GM13976 (cell line): ENCODE data around the gene C1QTNF9.
"Not testable (repeated sequence)": the region's sequence is repeated elsewhere in the genome, so short reads cannot be mapped to it uniquely, and the experiment has no call there.

ENCODE experiments used
- DNase-seq: peaks from one replicate; pipeline ENCODE4 v3.0.0; 2012; ENCODE audit warnings: low spot score
- in situ Hi-C: fragments of 300-500 bp; cut with MboI; formaldehyde crosslinking; loops from one replicate; pipeline ENCODE4 v1.12.0; 2022; ENCODE audit warnings: low sequenced_read_pairs, mixed read lengths, inconsistent platforms; ENCODE audit not compliant: unreplicated experiment
- TF ChIP-seq, protein P1 (sequence below): IDR thresholded peaks from 2 replicates; pipeline ENCODE4 v1.5.1; 2012; ENCODE audit warnings: borderline replicate concordance, mild to moderate bottlenecking; ENCODE audit not compliant: insufficient read depth; ENCODE audit errors: extremely low read depth, missing control alignments, control extremely low read depth

C1QTNF9 gene

DNA sequence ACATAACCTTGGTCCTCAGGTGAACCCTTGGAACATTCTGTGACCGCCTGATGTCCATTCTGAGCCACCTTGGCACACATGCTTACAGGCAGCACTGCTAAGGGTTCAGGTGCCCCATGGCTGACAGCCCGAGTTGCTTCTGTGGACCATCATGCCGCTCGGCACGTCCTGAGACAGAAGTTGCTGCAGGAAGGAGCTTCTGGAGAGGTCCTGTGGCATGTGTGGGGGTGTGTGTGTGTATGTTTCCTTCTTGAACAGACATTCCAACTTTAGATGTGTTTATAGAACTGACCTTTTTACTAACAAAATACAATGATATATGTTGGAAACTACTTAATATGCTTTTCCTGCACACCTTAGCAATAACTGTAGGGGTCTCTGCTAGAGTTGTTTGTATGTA lies 4.8 kb upstream of the C1QTNF9 start:
- in situ Hi-C loops = no loop called here
- TF ChIP-seq, protein P1, sequence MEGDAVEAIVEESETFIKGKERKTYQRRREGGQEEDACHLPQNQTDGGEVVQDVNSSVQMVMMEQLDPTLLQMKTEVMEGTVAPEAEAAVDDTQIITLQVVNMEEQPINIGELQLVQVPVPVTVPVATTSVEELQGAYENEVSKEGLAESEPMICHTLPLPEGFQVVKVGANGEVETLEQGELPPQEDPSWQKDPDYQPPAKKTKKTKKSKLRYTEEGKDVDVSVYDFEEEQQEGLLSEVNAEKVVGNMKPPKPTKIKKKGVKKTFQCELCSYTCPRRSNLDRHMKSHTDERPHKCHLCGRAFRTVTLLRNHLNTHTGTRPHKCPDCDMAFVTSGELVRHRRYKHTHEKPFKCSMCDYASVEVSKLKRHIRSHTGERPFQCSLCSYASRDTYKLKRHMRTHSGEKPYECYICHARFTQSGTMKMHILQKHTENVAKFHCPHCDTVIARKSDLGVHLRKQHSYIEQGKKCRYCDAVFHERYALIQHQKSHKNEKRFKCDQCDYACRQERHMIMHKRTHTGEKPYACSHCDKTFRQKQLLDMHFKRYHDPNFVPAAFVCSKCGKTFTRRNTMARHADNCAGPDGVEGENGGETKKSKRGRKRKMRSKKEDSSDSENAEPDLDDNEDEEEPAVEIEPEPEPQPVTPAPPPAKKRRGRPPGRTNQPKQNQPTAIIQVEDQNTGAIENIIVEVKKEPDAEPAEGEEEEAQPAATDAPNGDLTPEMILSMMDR = no peak
- no peak for DNase-seq

DNA sequence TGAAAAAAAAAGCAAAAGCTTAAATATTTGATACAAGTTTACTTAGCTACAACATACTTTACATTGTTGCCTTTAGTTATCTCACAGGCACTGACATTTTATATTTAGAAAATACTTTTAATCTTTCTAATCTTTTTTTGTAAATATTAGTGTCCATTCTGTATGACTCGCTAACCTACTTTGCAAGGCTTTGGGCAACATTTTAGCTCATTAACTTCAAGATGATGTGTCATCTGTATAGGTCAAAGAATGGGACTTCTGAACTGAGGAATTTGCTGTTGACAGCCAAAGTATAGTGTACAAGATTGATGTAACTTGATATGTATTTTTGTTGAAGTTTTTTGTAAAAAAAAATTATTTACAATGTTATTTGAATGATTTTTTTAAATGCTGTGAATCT lies 2.7 kb upstream of the C1QTNF9 start:
- DNase-seq = no peak
- TF ChIP-seq, protein P1 = no peak
- in situ Hi-C loops = no loop called here

DNA sequence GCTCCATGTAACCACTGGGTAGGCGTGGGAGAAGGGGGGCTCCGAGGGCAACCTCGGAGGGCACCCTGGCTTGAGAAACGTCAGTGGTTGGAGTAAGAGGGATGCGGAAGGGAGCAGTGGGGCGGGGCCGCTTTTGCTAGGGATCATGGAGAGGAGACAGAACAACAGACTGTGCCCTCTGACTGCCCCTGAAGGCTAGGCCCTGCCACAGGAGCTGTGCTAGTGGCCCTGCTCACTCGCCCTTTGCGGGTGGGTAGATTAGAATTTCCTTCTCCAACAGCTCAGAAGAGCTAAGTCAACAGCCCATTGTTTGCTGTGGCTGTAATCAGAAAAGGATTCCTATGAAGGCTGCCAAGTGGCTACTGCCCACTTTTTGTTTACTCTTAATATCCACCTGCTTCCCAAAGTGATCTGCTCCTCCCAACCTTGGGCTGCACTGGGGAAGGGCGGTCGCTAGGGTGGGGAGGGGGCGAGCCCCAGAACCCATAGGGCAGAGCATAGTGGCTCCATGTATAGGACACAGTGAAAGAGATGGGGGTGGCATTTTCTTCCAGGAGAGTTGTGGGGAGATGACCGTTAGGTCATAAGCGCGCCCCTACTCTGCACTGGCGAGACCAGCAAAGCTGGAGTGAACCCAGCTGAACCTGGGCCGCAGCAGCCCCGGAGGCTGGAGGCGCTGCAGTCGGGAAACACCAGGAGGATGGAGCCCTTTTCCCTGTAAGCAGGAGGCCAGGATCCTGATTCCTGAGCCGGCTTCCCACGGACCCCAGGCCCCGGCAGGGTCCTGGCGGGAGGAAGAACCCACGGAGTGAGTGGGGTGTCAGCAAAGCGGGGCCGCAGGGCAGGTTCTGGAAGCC lies 1.9 kb upstream of the C1QTNF9 start:
- in situ Hi-C loops = no loop called here
- TF ChIP-seq, protein P1 = no peak
- no peak for DNase-seq

DNA sequence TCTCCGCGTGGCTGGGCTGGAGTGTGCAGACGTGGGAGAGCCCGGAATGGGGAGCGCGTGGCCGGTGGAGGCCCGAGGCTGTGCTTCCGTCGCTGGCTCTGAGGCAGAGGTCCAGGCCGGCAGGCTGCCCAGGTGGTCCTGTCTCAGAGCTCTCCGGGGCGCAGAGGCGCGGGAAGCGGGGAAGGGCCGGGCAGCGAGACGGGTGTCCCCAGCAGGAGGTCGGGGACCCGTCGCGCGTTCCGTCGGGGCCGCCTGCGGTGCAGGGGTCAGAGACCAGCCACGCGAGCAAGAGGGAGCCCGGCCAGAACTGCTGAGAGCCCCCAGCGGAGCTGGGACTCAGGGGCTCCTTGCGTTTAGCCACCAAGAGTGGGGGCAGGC lies 1.3 kb upstream of the C1QTNF9 start:
- no peak for DNase-seq
- in situ Hi-C loops = no loop called here
- TF ChIP-seq, protein P1 = no peak

DNA sequence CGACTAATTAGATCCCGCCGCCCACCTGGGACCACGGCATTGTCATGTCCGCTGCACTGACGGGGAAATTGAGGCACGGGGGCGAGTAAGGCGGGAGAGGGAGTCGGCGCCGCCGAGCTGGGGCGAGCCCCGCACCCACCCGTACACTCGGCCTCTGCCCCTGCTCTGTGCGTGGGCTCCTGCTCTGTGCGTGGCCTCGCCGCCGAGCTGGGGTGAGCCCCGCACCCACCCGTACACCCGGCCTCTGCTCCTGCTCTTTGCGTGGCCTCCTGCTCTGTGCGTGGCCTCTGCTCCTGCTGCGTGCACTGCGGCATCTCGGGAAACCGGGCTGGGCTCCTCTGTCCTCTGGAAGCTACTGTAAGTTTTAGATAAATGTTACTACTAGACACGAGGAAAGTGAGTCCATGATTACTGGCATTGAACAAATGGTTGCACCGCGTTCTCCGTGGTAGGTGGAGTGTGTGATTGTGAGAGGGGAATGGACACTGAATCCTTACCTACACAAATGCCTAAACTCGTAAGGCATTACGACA lies 826 bp upstream of the C1QTNF9 start:
- in situ Hi-C loops = no loop called here
- TF ChIP-seq, protein P1 = no peak
- DNase-seq = no peak

DNA sequence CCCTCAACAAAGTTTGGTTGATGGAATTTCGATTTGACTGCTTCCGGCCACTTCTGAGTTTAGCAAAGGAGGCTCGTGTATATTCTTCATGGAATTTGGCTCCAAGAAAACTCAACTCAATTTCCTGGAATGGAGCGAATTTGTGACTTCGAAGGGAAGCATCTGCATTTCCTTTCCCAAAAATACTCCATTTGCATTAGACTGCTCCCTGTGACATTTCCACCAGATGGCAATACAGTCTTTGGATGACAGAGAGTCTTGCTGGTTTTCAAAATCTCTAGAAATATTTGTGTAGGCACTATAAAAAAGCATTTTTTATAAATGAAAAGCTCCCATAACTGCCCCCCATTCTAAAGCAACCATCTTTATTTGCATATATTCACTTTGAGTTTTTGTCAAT lies 4.1 kb downstream of the C1QTNF9 start:
- no peak for DNase-seq

DNA sequence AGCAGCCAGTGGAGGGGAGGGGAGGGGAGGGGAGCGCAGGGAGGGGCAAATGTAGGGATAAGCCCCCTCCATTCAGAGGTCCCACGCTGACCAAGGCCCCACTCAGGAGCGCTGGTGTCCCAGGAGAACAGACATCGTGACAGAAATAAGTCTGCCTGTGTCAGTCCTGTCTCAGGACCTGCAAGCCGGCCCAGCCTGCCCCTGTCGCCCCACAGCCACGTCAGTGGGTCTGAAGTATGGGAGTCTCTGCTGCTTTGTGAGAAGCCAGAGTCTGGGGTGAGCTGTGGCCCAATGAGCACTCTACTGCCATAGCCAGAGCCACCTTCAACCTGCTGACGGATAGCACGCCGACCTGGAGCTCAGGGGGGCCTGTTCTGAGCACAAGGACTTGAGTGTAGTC lies 8.5 kb downstream of the C1QTNF9 start:
- DNase-seq, in situ Hi-C loops: not testable (repeated sequence)

More for the DNA sequence above, 4.1 kb downstream of the C1QTNF9 start:
- TF ChIP-seq, protein P1 = no peak
- in situ Hi-C loops = no loop called here

DNA sequence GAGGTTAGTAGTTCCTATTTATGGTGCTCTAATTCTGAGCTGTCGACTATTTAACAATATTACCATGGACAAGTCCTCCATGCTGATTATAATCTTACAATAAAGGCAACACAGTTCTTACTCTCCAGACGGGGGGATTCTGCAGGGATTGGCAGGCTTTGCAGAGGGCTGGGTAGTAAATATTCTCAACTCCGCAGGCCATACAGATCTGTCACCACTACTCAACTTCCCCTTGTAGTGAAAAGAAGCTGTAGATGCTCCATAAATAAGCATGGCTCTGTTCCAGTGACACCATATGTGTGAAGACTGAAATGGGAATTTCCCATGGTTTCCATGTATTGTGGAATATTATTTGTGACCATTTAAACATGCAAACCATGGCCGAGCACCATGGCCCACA lies 9.5 kb downstream of the C1QTNF9 start:
- in situ Hi-C loops, DNase-seq: not testable (repeated sequence)

DNA sequence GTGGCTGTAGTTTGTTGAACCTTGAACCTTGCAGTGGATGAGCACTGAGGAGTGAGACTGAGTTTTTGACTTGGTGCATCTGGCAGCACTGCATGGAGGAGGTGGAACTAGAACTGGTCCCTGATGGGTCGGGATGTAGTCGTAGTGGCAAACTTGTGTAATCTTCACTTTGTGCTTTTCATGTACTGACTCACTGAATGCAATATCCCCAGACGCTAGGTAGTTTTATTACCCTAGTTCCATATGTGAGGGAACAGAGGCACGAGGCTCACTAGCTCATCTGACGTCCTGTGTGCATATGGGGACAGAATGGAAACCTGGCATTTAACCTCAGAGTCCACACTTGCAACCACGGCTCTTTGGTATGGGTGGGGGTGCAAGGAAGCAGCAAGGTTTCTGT lies 10.3 kb downstream of the C1QTNF9 start:
- in situ Hi-C loops, DNase-seq: not testable (repeated sequence)

DNA sequence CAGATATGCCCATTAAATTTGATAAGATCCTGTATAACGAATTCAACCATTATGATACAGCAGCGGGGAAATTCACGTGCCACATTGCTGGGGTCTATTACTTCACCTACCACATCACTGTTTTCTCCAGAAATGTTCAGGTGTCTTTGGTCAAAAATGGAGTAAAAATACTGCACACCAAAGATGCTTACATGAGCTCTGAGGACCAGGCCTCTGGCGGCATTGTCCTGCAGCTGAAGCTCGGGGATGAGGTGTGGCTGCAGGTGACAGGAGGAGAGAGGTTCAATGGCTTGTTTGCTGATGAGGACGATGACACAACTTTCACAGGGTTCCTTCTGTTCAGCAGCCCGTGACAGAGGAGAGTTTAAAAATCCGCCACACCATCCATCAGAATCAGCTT lies 12.0 kb downstream of the C1QTNF9 start:
- DNase-seq, in situ Hi-C loops: not testable (repeated sequence)

DNA sequence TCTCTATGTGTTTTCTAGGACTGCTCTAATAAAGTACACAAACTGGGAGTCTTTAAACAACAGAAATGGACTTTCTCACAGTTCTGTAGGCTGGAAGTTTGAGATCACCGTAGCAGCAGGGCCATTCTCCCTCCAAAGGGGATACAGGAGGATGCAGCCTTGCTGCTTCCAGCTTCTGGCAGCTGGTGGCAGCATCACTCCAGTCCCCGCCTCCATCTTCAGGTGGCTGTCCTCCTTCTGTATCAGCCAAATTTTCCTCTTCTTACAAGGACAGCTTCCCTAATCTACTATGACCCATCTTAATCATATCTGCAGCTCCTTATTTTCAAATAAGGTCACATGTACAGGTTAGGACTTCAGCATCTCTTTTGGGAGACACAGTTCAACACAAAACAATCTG lies 13.1 kb downstream of the C1QTNF9 start:
- in situ Hi-C loops, DNase-seq: not testable (repeated sequence)
